Measurements from ENCODE around the gene PNKD. TPM values are rescaled to one million over a fixed set of nuclear protein-coding genes. Genes with fewer than 3 reads are reported as not detected.

PNKD gene
- total RNA-seq, 1 donor from 2014 or later, result 66.2 TPM

DNA sequence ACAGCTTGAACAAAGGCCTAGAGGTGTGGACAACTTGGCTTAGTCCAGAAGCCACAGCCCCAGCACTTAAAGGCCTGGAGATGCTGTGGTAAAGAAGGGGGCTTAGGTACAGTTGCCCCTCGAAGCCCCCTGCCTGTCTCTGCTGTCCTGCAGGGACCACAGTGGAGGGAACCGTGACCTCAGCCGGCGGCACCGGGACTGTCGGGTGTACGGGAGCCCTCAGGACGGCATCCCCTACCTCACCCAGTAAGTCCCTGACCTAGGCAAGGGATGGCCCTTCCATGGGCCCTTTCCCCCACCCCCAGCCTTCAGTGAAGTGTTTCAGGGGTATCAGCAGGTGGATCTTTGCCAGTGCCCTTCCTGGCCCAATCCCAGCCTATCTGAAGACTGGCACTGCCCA lies 71.1 kb downstream of the PNKD start:
- no peak for DNase-seq (ENCODE audit: low spot score)

- DNase-seq (ENCODE audit: low spot score), result no peak
These were observed 72.5 kb downstream of the PNKD start for GRCh38 chr2:218342837-218343236.

DNA sequence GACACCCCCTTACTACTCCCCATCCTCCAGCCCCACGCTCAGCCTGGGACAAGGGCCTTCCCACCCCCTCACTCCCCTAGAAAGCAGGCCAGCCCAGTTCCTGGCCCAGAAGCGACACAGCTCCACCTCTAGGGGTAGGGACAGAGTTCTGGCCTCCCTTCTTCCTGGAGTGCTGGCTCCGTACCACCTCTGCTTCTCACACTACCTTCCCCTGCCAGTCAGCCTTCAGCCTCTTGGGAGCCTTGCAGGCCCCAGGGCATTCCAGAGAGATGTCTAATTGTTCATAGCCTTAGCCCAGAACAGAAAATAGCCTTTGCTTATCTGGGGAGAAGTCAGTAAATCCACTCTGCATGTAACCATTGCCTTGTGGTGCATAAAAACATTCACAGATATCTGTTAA lies 73.3 kb downstream of the PNKD start:
- no peak for DNase-seq (ENCODE audit: low spot score)

DNA sequence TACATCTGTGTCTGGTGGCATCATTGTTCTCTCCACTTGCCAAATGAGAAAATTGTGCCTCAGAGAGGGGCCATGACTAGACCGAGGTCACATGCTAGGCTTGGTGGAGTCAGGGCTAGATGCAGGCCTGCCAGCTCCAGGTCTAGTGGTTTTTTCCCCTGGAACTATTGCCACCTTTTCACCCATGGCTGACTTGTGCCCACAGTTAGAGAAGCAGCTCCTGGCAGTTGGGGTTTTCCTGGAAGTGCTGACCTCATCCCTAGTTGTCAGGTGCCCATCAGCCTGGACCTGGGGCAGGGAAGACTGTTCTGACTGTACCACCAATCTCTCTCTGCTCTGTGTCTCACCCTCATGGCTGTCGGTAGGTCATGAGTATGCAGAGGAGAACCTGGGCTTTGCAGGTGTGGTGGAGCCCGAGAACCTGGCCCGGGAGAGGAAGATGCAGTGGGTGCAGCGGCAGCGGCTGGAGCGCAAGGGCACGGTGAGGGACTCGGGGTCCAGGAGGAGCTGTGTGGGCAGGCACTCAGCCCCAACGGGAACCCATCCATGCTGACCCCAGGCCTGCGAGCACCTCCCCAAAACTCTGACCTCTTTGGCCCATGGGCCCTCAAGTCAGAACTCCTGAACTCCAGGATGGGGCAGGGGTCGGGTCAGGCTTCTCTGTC lies 73.9 kb downstream of the PNKD start:
- no peak for DNase-seq (ENCODE audit: low spot score)

DNA sequence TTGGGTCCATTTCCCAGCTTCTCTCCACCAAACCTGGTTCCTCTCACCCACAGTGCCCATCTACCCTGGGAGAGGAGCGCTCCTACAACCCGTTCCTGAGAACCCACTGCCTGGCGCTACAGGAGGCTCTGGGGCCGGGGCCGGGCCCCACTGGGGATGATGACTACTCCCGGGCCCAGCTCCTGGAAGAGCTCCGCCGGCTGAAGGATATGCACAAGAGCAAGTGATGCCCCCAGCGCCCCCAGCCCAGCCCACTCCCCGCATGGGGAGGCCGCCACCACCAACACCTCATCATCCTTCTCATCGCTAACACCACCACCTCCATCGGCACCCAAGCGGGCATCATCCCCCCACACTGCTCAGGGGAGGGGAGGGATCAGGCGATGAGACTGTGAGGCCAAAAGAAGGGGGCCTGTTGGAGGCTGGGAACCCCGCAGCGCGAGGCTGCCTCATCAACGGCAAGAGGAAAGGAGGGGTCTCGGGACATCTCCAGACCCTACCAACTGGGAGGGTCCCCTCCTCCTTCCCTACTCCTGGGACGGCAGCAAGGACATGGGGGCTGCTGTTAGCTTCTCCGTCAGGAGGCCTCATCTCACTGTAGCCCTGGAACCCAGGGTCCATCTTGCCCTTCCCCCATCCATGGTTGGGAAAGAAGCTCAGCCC lies 74.6 kb downstream of the PNKD start:
- no peak for DNase-seq (ENCODE audit: low spot score)

- DNase-seq (ENCODE audit: low spot score), result no peak
These were observed 75.3 kb downstream of the PNKD start for GRCh38 chr2:218345491-218346236.

DNA sequence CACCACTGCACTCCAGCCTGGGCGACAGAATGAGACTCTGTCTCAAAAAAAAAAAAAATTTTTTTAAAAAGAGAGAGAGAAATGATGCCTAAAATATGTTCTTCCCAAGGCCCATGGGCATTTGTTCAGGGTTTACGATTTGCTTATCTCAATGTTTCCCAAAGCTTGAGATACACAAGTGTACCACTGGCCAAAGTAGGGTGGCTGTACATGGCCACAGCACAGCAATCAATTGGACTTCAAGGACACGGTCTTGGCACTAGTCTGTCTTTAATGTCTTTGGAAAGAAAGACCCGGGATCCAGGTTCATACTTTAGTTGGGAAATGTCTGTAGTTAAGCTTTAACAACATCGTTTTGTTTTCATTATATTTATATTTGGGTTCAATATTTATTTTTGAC lies 76.9 kb downstream of the PNKD start:
- DNase-seq (ENCODE audit: low spot score), result no peak

- DNase-seq (ENCODE audit: low spot score), result no peak
These were observed 83.7 kb downstream of the PNKD start for GRCh38 chr2:218354045-218354444.

DNA sequence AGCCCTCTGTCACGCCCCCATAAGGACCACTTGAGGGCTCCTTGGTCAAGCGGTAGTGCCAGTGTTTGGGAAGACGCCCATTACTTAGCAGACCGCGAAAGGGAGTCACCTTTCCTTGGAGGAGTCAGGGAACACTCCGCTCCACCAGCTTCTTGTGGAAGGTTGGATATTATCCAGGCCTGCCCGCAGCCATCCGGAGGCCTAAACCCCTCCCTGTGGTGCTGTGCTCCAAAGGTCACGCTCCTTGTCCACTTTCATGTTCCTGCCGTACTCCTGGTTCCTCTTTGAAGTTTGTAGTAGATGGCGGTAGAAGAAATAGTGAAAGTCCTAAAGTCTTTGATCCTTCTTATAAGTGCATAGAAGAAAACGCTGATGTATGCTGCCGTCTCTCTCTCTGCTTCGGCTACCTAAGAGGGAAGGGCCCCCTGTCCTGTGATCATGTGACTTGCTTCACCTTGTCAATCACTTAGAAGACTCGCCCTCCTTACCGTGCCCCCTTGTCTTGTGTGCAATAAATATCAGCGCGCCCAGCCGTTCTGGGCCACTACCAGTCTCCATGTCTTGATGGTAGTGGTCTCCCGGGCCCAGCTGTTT lies 84.6 kb downstream of the PNKD start:
- DNase-seq (ENCODE audit: low spot score), result no peak

GRCh38 chr2:218357236-218358177 lies 87.2 kb downstream of the PNKD start:
- DNase-seq (ENCODE audit: low spot score), result no peak

GRCh38 chr2:218360453-218360852 lies 90.1 kb downstream of the PNKD start:
- DNase-seq (ENCODE audit: low spot score), result no peak

- DNase-seq (ENCODE audit: low spot score), result no peak
These were observed 92.3 kb downstream of the PNKD start for GRCh38 chr2:218362606-218363005.

GRCh38 chr2:218363736-218364135 lies 93.4 kb downstream of the PNKD start:
- no peak for DNase-seq (ENCODE audit: low spot score)

DNA sequence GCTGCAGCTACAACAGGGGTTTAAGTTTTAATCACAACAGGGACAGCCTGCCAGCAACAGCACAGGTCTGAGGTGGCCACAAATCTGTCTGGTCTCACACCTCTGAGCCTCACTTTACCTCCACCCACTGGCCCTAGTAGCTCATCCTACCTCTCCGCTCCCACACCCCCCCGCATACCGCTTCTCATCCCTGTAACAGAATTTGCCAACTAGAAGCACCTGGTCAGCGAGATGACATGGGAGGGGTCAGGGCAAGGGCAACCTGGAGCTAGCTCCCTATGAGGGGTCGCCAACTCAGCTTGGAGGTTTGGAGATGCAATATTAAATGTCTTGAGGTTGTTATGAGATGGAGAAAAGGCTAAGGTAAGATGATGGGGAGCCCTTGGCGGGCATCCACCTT lies 93.9 kb downstream of the PNKD start:
- no peak for DNase-seq (ENCODE audit: low spot score)

DNA sequence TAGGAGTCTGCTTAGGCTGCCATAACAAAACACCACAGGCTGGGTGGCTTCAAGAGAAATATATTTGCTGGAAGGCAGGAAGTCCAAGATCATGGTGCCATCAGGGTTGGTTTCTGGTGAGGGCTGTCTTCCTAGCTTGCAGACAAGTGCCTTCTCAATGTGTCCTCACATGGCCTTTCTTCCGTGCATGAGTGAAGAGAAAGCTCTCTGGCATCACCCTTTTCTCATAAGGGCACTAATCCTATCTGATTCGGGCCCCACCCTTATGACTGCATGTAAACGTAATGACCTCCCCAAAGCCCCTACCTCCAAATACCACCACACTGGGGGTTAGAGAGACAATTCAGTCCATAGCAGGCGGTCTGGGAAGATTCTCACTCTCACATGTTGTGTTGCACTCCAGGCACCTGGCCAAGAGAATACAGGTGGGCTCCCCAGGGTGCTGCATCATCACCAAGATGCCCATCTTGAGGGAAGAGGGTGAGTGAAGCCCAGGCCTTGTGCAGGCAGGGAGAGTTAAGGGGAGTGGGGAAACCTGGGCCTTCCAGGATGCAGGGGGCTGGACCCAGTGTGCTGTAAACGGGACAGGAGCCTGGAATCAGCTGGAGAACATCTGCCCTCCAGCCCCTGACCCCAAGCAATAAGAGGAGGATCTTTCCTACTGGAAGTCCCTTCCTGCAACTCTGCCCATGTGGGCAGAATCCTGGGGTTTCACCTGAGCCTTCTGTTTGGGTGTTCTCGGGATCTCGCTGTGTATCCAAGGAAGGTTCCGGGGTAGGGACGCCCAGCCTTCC lies 96.5 kb downstream of the PNKD start:
- no peak for DNase-seq (ENCODE audit: low spot score)

GRCh38 chr2:218367415-218368149 lies 97.3 kb downstream of the PNKD start:
- DNase-seq (ENCODE audit: low spot score), result peak; percentile 92

GRCh38 chr2:218368150-218368528 lies 97.8 kb downstream of the PNKD start:
- no peak for DNase-seq (ENCODE audit: low spot score)

DNA sequence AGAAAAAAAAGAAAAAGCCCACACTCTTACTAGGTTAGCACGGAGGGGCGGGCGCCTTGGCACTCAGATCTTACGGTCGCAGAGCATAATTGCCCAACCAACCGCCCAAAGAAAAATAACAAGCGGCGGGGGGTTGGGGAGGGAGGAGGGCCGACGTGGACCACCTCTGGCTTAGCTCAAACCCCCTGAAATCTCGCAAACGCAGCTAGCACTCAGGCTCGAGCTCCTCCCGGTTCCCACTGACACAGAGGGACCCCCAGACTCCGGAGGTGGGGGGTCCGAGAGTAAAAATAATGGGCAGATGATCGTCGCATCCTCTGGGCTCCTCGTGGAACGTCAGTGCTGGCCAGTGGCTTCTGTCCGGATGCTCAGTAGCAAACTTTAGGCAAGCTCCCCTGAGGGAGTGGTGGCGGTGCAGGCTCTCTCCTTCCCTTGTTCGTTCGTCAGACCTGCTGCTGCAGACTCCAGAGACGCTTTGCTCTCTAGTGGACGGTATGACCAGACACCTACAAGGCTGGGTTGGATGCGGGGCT lies 98.4 kb downstream of the PNKD start:
- no peak for DNase-seq (ENCODE audit: low spot score)

GRCh38 chr2:218369330-218369729 lies 99.0 kb downstream of the PNKD start:
- no peak for DNase-seq (ENCODE audit: low spot score)
